ENCODE results near the gene VPS18.

DNA sequence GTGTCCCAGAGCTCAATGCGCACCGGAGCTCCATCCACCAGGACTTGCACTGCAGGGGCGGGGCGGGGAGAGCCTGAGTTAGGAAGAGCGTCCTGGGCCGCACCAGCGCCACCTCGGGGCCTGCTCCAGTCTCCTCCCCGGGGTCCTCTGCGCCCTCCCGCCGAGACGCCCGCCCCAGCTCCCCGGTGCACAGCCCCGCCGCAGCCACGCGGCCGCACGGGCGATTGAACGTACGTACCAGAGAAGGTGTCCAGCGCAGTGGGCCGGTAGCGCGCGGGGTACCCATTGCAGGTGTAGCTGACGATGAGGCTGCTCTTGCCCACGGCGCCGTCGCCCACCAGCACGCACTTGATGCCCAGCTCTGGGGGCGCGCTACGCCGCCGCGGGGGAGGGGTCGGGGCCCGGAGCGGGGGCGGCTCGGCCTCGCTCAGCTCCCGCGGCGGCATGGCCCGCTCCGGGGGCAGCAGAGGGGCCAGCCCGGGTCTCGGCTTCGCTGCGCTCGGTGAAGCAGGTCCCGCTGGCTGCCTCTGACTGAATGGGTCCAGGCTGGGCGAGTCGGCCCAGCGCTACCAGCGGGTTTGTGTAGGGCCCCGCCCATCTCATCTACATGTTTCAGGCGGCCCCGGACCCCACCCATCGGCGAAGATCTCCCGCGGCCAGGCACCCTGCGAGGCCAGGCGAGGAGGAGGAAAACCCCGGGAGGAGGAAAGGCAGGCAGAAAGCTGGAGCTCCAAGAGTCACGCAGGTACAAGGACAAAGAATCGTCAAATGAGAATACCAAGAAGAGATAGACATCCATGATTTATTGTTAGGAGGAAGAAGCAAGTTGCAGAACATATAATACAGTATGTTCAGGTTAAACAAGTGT, 20.3 kb upstream of the VPS18 start, which contains the start of gene RHOV:
- TF ChIP-seq GATA3 (IDR thresholded peaks at IDR 0.05; ENCODE audit: low read depth, low read length) (no peak), GATA2 (IDR thresholded peaks at IDR 0.05; ENCODE audit: low read depth, low read length) (no peak)

Data from SH-SY5Y (cell line).